GM21717 (cell line): ENCODE data around the gene PFDN4.
"Not testable (repeated sequence)": the region's sequence is repeated elsewhere in the genome, so short reads cannot be mapped to it uniquely, and the experiment has no call there.

Experiments used
- ATAC-seq: cut with Tn5 transposase; IDR thresholded peaks from one replicate; pipeline ENCODE4 v1.9.1; 2021; ENCODE audit warnings: mild to moderate bottlenecking, moderate library complexity; ENCODE audit not compliant: unreplicated experiment

The PFDN4 gene

DNA sequence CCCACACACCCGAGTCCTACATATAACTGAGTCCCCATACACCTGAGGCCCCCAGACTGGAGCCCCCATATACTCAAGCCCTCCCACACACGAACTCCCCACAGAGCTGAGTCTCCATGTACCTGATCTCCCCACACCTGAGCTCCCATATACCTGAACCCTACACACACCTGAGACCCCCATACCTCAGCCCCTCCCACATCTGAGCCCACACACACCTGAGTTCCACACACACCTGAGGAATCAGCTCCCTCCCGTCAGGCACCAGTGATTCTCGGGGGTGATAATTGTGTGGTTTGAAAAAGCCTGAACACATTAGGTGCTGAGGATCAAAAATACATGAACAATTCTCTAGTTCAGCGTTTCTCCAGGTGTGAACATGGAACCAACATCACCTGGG, 15.4 kb downstream of the PFDN4 start:
- no peak for ATAC-seq

DNA sequence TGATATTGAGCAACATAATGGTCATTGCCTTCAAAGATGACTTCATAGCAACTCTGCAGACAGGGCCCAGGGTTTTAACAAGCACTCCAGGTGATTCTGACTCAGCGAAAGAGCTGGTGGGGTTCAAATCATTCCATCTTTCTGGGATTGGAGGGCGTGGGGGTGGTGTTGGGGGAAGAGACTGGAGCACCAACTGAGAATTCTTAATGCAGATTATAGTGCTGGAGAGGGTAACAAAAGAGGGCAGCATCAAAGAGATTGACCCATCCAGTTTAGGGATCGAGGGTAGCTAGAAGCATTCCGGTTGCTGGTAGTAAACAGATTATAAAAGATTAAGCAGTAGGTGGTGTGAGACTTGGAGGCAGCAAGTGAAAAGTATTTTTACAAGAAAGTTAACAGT, 15.9 kb downstream of the PFDN4 start:
- no peak for ATAC-seq

DNA sequence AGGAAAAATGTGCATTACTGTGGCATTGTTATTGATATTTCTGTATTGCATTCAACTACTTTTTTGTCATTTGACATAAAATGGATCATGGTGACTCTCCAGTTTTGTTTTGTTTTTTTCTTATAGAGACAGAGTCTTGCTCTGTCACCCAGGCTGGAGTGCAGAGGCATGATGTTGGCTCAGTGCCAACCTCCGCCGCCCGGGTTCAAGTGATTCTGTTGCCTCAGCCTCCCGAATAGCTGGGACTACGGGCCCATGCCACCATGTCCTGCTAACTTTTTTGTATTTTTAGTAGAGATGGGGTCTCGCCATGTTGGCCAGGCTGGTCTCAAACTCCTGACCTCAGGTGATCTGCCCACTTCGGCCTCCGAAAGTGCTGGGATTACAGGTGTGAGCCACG, 16.8 kb downstream of the PFDN4 start:
- ATAC-seq: not testable (repeated sequence)

DNA sequence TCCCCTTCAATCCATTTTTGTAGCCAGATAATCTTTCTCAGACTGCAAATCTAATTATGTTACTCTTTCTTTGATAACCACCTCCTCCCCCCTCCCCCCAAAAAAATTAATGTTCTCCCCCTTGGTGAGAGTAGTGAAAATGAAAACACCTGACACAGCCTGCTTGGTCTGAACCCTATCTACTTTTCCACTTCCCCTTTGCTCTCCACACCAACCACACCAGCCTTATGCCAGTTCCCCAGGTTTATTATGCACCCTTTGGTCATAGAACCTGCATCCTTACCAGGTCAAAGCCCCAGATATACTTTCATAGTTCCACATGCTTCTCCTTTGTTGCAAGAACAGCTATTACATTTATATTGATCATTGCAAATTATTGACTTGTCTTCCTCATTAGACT, 19.4 kb downstream of the PFDN4 start:
- ATAC-seq: peak; percentile 79

DNA sequence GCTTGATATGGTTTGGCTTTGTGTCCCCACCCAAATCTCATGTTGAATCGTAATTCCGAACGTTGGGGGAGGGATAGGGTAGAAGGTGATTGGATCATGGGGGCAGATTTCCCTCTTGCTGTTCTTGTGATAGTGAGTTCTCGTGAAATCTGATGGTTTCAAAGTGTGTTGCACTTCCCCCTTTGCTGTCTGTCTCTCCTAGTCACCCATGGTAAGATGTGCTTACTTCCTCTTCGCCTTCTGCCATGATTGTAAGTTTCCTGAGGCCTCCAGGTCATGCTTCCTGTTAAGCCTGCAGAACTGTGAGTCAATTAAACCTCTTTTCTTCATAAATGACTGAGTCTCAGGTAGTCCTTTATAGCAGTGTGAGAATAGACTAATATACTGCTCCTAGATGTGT, 19.9 kb downstream of the PFDN4 start:
- ATAC-seq: no peak

DNA sequence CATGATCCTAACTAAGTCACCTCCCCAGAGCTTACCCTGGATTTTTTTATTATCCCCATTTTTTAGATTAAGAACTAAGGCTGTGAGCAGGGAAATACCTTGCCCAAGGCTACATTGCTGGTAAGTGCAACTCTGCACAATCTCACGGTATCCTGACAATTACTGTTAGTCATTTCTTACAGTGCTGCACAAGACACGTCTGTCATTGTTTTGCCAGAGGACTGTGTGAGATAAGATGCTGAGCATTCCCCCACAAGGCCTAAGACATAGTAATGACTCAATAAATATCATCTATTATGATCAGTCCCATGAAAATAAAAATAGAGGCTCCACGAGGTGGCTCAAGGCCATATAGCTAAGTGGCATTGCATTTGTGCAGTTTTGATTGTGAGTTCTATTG, 21.0 kb downstream of the PFDN4 start:
- ATAC-seq: no peak

DNA sequence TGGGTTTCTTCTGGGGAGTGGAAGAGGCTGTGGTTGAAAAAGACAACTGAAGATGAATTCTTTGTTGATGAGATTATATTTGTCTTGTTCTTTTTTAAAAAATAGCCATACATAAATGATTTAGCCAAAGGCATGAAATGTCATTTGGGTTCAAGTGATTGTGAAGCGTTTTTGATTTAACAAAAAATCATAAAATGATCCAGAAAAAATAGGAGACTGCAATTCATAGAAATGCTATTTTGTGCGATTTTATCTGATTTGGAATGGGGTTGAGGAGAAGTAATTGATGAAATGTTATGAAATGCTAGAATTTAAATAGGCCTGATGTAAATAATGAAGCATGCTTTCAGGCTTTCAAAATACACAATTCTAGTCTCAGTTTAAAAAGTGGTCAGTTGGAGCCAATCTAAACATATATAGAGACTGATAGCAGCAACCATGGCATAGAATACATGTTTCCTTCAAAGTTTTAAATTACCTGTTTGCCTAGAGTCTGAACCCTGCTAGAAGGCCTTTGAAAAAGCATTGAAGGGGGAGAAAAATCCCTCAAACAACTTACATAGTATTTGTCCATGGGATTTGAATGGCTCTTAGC, 21.8 kb downstream of the PFDN4 start:
- ATAC-seq: no peak

DNA sequence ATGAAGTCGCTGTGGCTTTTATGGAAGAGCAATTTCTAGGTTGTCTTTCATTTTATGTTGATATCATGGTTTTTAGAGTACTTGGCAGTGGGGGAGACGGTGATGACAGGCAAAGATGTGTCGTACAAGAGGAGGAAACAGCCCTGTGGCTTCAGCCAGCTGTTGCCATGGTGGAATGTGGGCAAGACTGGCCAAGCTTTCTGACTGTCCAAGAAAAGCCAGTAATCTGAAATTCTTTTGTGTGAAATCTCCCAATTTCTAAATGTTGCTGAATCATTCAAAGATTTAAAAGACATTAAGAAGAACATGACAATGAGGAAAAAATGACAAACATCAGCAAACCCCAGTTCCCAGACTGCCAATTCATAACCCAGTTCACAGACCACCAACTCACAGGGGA, 23.1 kb downstream of the PFDN4 start:
- ATAC-seq: no peak

DNA sequence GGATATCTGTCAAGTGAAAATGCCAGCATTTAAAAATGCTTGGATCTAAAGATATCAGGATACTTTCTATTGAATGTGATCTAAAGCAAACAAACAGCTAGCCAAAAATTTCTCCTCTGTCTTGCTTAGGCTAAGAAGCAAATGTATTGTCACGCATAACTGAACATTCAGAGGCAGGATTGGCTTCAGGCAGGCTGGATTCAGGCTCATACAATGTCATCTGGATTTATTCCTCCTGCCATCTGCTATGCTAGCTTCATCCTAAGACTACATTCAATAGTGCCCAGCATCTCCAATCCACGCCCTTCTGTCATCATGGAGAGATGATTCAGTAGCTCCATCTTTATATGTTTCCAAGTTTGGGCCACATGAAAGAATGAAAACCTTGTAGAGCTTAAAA, 27.1 kb downstream of the PFDN4 start:
- no peak for ATAC-seq

DNA sequence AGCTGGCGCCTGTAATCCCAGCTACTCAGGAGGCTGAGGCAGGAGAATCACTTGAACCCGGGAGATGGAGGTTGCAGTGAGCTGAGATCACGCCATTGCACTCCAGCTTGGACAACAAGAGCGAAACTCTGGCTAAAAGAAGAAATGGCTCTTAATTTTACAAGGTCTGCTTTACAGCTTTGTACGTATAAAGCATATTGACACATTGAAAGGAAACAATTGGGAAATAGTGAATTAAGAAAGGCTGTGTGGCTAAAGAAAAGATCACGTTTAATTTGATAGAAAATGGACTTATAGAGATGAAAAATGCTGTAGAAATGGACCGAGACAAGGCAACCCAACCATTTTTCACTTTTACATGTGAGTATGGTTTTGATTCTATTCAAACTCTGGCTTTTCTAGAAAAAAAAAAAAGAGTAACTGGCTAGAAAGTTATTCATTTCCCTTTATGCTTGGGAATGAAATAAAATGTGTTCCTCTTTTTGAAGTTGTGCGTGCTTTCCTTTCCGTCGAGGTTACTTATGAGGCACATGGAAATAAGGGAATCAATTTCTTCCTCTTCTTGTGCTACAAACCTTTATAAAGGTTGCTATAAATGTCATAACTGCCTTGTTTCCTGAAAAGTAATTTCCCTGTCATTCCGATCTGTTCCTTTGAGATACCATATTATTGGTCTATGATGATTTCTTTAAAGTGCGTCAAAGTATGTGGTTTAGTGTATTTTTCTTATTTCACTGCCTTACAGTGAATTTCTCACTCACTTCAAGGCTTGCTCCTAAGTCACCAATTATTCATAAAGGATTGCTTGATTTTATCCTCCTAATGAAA, 29.4 kb downstream of the PFDN4 start:
- no peak for ATAC-seq

DNA sequence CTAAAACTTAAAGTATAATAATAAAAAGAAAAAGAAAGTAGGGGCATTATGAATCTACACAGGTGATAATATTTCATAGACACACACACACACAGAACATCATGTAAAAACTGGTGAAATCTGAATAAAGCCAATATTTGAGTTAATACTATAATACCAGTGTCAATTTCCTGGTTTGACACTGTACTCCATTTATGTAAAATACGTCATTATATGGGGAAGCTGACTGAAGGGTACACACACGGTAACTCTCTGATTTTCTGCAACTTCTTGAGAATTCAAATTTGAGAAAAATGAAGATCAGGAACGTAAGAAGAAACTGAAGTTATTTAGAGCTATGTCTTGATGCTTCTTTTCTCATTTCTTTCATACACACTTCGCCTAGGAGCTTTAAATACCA, 36.2 kb downstream of the PFDN4 start:
- ATAC-seq: no peak

DNA sequence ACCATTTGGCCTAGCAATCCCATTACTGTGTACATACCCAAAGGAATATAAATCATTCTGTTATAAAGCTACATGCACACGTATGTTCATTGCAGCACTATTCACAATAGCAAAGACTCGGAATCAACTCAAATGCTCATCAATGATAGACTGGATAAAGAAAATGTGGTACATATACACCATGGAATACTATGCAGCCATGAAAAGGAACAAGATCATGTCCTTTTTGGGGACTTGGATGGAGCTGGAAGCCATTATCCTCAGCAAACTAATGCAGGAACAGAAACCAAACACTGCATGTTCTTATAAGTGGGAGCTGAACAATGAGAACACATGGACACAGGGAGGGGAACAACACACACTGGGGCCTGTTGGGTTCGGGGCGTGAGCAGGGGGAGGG, 40.8 kb downstream of the PFDN4 start:
- not testable (repeated sequence) for ATAC-seq

DNA sequence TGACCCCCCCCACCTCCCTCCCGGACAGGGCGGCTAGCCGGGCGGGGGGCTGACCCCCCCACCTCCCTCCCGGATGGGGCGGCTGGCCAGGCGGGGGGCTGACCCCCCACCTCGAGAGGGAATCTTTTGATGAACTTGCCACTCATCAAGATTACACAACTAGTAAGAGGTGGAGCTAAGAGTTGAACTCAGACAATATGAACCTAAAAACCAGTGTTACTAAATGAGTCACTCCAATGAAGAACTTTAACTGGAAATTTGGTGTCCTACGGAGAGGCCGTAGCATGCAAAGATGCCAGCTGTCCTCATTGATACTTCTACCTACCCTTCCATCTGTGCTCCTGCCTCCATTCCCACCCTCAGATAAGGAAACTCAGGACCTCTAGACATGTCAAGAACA, 42.8 kb downstream of the PFDN4 start:
- no peak for ATAC-seq

DNA sequence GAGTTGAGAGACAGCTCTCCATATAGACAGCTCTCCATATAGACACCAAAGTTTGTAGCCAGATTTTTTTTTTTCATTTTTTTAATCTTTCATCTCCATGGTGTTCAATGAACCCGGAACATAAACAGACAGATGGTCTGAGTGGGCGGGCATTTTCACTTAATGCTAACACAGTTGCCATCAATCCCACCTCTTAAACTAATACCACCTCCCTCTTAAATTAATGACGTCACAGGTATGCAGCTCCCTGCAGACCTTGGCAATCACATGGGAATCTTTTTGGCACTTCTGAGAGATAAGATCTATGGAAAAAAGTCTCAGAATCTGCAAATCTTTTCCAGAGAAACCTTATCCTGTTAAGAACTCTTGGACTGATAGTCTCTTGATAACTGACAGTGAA, 43.2 kb downstream of the PFDN4 start:
- no peak for ATAC-seq

DNA sequence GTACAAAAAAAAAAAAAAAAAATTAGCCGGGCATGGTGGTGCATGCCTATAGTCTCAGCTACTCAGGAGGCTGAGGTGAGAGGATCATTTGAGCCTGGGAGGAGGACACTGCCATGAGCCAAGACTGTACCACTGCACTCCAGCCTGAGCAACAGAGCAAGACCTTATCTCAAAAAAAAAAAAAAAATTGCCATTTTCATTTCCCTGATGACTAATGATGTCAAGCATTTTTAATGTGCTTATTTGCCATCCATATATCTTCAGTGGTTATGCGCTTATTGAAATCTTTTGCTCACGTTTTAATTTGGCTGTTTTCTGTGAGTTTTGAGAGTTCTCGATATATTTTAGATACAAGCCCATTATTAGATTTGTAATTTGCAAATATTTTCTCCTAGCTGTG, 46.7 kb downstream of the PFDN4 start:
- no peak for ATAC-seq

DNA sequence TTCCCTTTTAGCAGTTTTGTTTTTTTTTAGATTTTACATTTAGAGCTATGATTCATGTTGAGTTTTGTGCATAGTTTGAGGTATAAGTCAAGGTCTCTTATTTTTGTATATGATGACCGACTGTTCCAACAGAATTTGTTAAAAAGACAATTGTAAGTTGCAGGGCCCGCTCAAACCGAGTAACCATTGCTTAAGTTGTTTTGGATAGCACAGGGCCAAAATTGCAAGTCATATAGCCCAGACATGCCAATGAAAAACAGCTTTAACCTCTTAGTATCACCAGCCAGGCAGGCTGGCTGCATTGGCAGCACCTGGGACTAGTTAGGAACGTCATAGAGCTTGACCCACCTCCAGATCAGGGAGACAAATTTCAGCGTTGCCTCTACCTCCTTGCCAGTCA, 47.3 kb downstream of the PFDN4 start:
- ATAC-seq: no peak

DNA sequence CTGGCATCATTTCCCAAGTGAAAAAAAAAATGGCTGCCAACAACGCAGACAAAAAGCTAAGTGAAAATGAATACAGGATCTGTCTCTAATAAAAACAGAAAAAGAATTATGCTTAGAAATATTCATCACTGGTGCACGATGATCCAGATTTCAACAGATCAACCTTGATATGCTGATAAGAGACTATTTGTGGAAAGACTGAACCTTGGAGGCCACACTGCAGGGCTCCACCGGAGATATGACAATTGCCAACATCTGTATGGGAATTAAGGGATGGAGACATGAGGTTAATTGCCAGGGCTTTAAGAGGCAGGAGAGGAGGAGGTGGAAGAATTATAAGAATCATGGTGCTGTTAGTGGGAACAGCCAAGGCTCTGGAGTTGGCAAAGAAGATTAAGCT, 48.3 kb downstream of the PFDN4 start:
- ATAC-seq: no peak

DNA sequence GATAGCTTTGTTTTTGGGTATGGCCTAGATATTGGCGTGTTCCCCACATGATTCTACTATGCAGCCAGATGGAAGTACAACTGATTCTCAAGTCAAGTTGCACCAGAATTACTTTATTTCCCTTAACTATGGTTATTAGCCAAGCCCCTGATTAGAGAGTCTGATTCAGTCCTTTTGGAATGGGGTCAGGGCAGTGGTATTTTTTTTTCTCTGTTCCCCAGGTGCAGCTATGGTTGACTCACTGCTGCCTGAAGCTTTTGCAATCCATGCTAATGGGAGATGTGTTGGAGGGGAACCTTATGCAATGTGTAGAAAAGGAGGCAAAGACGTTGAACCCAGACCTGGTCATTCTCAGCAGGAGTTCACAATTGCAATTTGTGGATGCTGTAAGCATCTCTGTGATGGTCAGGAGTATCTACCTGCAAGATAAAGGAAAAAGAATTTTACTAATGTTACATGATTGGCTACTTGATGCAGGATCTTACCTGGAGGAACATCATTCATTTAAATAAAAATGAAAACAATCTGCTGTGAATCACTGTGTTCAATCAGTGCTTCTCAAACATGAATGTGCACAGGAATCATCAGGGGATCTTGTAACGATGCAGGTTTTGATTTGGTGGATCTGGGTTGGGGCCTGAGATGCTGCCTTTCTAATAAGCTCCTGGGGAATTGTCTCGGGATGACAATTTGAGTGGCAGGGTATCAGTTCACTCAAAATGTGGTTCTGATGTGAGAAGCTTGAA, 49.4 kb downstream of the PFDN4 start:
- no peak for ATAC-seq

DNA sequence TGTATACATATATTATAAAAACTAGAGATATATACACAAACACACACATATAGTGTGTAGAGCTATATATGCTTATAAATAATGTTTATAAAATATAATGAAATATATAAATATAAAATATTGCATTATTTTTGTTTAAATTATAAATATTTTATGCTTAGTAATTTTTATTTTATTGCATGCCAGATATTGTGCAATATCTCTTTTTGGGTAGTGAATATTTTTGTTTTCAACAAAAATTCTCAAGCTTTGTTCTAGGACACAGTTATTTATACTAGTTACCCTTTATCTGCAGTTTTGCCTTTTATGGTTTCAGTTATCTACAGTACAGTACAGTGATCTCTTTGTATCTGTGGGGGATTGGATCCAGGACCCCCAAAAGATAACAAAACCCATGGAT, 52.2 kb downstream of the PFDN4 start:
- no peak for ATAC-seq

DNA sequence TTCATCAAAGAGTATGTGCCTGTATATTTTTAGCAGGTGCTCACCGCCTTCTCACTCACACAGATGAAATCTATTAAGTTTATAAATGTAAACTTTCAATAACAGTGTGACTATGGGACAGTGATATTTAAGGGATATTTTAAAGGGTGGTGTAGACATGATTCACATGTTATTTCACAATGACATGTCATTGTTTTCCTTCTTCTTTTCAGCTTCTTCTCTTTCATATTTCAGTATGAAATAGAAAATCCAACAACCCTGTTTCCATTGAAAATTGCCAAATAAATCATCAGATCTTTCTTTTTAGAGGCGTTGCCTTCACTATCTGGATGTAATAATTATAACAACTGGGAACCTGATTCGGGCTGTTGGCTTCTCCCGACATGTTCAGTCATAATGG, 54.8 kb downstream of the PFDN4 start:
- ATAC-seq: no peak

DNA sequence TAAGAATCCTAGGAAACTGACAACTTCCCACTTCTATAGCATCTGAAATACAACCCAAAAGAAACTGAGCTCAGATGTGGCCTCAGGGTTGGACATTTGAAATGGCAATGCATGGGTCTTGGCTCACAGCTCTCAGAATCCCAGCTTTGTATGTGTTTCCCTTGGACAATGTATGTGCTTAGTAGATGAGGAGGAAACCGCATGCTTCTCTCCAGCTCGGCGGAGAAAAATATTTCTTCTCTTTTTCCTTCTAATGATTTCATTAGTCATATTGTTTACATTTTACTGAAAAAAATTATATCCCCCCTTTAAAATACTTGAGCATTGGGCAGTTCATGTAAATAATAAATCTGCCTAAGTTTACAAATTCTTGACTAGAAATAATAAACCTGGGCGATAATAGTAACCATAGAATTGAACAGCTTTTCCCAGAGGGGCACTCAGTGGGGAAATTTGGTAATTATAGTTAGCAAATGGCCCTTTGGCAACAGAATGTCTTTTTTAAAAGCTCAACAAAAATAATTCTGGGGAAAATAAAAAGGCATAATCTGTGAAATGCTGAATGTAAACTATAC, 55.3 kb downstream of the PFDN4 start:
- no peak for ATAC-seq

DNA sequence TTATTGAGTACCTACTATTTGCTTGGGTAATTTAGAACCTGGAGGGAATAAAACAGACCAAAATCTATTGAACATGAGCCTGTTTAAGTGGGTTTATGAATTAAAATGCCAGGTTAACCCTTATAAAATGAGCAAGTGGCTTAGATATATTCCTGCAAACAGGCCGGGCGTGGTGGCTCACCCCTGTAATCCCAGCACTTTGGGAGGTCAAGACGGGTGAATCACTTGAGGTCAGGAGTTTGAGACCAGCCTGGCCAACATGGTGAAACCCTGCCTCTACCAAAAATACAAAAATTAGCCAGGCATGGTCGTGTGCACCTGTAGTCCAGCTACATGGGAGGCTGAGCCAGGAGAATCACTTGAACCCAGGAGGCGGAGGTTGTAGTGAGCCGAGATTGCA, 57.9 kb downstream of the PFDN4 start:
- ATAC-seq: not testable (repeated sequence)
